LNCaP clone FGC (cell line): ENCODE measurements around the gene CRIP3.

Experiments used
- DNase-seq: peaks from one replicate; pipeline ENCODE4 v3.0.0-alpha.2; 2011; ENCODE audit warnings: low read depth
- H3K4me3 ChIP-seq: 2 replicates; pipeline ENCODE4 v1.5.1; 2011; ENCODE audit warnings: mild to moderate bottlenecking, low read depth, low read length, control low read depth
- TF ChIP-seq, protein P1 (sequence below): IDR thresholded peaks from 2 replicates; pipeline ENCODE4 v1.5.1; 2012; ENCODE audit warnings: mild to moderate bottlenecking; ENCODE audit not compliant: control insufficient read depth, insufficient read depth; ENCODE audit errors: extremely low read depth

The CRIP3 gene

DNA sequence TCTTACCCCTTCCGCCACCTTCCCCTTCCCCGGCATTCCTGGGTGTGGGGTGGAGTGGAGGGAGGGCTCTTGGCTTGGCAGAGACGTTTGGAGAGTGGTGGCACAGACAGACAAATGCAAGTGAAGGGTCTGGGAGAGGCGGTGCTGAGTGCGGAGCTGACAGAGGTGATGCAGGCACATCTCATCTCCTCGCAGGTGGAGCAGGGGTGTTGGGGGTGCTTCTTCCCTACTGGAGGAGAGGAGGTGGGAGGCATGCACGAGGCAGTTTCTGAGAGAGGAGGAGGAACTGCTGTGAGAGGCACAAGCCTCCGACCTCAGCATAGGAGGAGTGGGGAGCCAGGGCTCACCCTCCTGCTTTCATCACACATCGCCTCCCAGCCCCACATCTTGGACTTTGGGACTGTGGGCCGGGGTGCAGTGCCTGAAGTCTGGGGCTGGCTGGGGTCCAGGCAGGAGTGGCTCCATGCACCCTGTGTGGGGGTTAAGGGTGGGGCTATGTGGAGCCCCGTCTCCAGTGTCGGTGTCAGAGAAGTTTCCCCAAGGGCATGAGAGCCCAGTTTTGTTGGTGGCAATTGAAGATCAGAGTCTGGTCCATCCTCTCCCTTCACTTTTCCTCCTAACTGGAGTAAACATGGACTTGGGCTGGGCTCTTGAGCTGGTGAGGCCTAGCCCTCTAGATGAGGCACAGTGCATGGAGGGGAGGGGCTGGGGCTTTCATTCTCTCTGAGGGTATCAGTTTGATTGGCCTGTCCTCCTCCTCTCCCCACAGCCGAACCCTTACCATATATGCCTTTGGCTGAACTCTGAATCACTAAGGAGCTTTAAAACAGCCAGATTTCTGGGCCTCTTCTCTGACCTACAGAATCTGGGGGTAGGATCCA, 30.7 kb downstream of the CRIP3 start:
- no peak overlapping the region for H3K4me3 ChIP-seq
- TF ChIP-seq, protein P1, sequence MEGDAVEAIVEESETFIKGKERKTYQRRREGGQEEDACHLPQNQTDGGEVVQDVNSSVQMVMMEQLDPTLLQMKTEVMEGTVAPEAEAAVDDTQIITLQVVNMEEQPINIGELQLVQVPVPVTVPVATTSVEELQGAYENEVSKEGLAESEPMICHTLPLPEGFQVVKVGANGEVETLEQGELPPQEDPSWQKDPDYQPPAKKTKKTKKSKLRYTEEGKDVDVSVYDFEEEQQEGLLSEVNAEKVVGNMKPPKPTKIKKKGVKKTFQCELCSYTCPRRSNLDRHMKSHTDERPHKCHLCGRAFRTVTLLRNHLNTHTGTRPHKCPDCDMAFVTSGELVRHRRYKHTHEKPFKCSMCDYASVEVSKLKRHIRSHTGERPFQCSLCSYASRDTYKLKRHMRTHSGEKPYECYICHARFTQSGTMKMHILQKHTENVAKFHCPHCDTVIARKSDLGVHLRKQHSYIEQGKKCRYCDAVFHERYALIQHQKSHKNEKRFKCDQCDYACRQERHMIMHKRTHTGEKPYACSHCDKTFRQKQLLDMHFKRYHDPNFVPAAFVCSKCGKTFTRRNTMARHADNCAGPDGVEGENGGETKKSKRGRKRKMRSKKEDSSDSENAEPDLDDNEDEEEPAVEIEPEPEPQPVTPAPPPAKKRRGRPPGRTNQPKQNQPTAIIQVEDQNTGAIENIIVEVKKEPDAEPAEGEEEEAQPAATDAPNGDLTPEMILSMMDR = no peak
- DNase-seq = no peak

DNA sequence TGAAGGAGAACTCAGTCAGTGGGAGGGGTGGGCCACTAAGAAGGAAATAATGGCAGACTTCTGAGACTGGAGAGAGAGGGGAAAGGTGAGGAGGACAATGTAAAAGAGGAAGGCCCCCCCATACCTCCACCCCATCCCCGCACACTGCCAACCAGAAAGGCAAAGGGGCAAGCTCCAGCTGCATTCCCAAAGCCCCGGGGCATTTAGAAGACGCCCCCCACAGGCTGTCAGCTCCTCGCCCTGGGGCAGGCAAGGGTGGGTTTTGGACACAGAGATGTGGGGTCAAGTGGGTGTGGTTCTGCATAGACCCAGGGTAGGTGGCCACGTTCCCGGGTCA, 31.4 kb downstream of the CRIP3 start:
- no peak overlapping the region for H3K4me3 ChIP-seq
- TF ChIP-seq, protein P1 = no peak
- no peak for DNase-seq

DNA sequence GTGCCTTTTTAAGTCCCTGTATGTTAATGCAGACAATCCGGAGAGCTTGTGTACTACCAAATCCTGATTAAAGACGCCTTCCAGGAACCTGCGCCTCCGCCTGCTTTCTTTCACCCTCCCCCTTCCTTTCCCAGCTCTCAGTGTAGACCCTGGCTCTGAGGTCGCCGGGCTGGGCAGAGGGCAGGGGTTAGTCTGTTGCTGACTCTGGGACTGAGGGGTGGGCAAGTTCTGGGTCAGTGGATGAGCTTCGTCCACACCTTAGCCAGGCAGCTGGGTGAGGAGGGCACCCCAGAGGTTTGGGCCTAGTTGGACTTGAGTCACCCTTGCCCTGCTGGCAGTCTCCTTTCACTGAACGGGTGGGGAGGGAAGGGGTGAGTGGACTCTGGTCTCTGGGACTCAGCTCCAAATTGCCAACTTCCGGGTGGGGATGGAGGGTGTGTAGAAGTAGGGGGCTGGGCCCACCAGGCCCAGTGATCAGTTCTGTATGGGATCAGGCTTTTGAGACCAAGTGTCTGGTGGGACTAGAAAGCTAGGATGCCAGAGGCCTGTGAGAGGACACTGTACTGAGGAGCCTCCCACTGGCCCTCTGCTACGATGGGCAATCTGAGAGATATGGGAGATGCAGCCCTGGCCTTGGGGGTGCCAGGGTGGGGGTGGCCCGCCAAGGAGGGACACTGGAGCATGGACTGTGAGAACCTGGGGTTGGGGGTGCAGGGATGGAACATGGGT, 31.9 kb downstream of the CRIP3 start:
- TF ChIP-seq, protein P1 = no peak
- no peak for DNase-seq
- H3K4me3 ChIP-seq = no peak overlapping the region

DNA sequence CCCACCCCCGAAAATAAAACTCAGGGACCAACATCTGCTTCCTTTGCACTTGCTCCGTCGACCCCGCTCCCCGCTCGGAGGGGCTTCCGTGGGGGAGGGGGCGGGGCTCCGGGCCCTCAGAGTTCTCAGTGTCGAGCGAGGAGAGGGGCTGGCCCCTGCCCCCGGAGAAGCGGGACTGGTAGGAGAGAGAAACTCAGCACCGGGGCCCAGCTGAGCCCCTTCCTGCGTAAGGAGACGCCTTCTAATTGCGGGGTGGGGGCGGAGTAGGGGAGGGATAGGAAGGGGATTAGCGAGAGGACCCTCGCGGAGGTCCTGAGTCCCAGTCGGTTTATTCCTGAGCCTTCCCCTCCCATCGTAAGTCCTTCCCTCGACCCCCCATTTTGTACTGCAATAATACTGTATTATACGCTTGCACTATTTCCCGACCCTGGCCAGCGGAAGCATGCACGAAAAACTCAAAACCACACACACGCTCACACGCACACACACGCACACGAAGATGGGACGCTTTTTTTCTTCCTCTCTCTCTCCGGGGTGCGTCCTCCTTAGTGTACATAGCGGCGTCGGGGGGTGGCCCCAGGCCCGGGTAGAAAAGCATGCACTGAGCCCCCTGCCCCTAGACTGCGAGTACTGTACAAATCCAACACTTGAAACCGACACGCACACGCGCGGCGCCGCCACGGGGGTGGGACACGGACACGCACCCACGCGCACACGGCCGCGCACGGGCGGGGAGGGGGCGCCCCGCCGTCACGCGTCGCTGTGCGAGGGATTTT, 32.6 kb downstream of the CRIP3 start:
- no peak overlapping the region for H3K4me3 ChIP-seq
- TF ChIP-seq, protein P1 = no peak
- no peak for DNase-seq

DNA sequence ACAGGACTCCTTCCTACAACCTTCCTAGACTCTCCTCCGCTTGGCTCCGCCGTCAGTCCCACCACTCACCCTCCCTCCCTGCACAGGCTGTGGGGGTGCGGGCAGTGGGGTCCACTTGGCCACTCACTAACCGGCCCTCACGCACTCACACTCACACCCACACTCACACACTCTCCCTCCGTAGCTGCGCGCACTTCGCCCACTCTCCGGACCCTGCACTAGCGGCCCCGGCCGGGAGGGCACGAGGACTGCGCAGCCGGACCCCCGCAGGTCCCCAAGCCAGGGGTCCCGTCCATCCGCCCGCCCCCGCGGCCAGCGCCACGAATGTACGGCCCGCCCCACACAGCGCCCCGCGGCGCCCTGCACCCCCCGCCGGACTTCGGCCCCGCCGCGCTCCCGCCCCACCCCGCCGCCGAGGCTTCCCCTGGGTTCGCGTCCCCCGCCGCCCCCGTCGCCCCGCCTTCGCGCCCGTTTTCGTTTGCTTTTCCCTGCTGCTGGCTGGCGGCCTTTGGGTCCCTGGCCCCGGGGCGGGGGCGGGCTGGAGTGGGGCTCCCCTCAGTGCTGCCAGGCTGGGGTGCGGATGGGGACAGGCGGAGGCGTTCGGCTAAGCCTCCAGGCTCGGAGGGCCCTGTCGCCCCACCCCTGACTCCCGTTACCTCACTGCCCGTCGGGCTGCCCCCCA, 33.6 kb downstream of the CRIP3 start:
- no peak overlapping the region for H3K4me3 ChIP-seq
- TF ChIP-seq, protein P1 = no peak
- DNase-seq = no peak

DNA sequence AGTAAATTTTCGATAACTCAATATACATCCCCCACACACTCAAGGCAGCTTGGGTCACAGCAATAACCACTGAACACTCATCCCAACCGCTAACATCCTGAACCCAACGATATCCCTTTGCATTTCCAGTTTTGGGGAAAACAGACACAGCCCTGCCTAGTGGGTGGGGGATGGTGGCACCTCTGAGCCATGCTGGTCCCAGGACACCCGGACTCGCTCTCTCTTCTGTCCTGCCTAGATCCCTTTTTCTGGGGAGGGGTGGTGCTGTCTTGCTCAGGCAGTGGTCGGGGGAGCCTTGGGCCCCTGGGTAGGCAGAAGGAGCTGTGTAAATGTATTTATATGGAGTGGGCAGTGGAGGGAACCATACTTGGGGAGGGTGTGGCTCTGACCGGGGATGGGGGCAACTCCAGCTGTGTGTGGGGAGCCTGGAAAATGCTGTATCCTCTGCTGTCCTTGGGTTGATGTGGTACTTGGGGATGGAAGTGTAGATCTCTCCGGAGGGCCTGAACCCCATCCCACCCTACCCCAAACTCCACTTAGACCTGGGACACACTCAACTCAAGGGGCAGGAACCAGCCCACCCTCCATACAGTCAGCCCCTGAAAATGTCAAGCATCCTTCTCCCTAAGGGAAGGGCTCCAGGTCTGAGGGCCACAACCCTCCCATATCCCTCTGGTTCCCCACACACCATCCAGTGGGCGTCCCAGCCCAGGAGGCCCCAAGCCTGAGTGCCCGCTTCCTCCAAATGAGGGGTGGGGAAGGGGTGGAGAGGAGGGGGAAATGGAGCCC, 34.3 kb downstream of the CRIP3 start:
- no peak for DNase-seq
- H3K4me3 ChIP-seq = no peak overlapping the region
- TF ChIP-seq, protein P1 = no peak
